SK-N-SH treated with all-trans-retinoic acid at 6 μM for 48 hours (cell line): ENCODE measurements around the gene FBXO30.

ENCODE experiments used
- CSDC2 ChIP-seq: fragments of 250-450 bp; sonication (Bioruptor Pico); IDR thresholded peaks from 2 replicates; pipeline ENCODE4 v1.5.0; 2020; ENCODE audit warnings: mild to moderate bottlenecking, moderate library complexity
- ESRRG ChIP-seq: fragments of 250-450 bp; sonication (Bioruptor Pico); IDR thresholded peaks from 2 replicates; pipeline ENCODE4 v1.6.1; 2021; ENCODE audit warnings: mild to moderate bottlenecking
- SNAI2 ChIP-seq: fragments of 250-450 bp; sonication (Bioruptor Pico); IDR thresholded peaks from 2 replicates; pipeline ENCODE4 v1.5.0; 2020; ENCODE audit warnings: mild to moderate bottlenecking, moderate library complexity
- ZFP30 ChIP-seq: fragments of 450-650 bp; formaldehyde crosslinking; IDR thresholded peaks from 2 replicates; pipeline ENCODE4 v1.5.0; 2022; ENCODE audit warnings: mild to moderate bottlenecking, moderate library complexity
- ZNF70 ChIP-seq: fragments of 450-650 bp; formaldehyde crosslinking; IDR thresholded peaks from 2 replicates; pipeline ENCODE4 v1.5.0; 2020; ENCODE audit warnings: mild to moderate bottlenecking, moderate library complexity
- TF ChIP-seq, protein P1 (sequence below): fragments of 250-450 bp; sonication (Bioruptor Pico); IDR thresholded peaks from 2 replicates; pipeline ENCODE4 v1.8.0; 2020; ENCODE audit warnings: mild to moderate bottlenecking, moderate library complexity, borderline replicate concordance
- TF ChIP-seq, protein P2 (sequence below): fragments of 250-450 bp; sonication (Bioruptor Pico); IDR thresholded peaks from 2 replicates; pipeline ENCODE4 v1.5.1; 2021; ENCODE audit warnings: mild to moderate bottlenecking, moderate library complexity
- TF ChIP-seq, protein P3 (sequence below): fragments of 250-450 bp; sonication (Bioruptor Pico); IDR thresholded peaks from 2 replicates; pipeline ENCODE4 v1.5.0; 2020; ENCODE audit warnings: mild to moderate bottlenecking, moderate library complexity
- TF ChIP-seq, protein P4 (sequence below): fragments of 250-450 bp; sonication (Bioruptor Pico); IDR thresholded peaks from 2 replicates; pipeline ENCODE4 v1.5.1; 2020; ENCODE audit warnings: low read depth, mild to moderate bottlenecking, moderate library complexity

DNA sequence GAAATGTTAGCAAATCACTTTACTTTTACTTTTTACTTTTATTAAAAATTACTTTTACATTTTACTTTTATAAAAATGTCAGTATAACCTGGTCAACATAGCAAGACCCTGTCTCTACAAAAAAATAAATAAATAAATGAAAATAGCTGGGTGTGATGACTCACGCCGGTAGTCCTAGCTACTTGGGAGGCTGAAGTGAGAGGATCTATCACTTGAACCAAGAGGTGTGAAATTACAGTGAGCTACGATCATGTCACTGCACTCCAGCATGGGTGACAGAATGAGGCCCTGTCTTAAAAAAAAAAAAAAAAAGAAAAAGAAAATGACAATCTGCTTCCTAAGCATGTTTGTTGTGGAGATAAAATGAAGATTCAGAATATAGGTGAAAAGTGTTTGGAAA, 31.0 kb upstream of the FBXO30 start:
- TF ChIP-seq, protein P1, sequence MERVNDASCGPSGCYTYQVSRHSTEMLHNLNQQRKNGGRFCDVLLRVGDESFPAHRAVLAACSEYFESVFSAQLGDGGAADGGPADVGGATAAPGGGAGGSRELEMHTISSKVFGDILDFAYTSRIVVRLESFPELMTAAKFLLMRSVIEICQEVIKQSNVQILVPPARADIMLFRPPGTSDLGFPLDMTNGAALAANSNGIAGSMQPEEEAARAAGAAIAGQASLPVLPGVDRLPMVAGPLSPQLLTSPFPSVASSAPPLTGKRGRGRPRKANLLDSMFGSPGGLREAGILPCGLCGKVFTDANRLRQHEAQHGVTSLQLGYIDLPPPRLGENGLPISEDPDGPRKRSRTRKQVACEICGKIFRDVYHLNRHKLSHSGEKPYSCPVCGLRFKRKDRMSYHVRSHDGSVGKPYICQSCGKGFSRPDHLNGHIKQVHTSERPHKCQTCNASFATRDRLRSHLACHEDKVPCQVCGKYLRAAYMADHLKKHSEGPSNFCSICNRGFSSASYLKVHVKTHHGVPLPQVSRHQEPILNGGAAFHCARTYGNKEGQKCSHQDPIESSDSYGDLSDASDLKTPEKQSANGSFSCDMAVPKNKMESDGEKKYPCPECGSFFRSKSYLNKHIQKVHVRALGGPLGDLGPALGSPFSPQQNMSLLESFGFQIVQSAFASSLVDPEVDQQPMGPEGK (CRISPR knock-in tag): no peak
- TF ChIP-seq CSDC2 (CRISPR knock-in tag) (no peak), SNAI2 (CRISPR knock-in tag) (no peak), ZNF70 (CRISPR knock-in tag) (no peak), ZFP30 (CRISPR knock-in tag) (no peak), ESRRG (CRISPR knock-in tag) (no peak)
- TF ChIP-seq, protein P2, sequence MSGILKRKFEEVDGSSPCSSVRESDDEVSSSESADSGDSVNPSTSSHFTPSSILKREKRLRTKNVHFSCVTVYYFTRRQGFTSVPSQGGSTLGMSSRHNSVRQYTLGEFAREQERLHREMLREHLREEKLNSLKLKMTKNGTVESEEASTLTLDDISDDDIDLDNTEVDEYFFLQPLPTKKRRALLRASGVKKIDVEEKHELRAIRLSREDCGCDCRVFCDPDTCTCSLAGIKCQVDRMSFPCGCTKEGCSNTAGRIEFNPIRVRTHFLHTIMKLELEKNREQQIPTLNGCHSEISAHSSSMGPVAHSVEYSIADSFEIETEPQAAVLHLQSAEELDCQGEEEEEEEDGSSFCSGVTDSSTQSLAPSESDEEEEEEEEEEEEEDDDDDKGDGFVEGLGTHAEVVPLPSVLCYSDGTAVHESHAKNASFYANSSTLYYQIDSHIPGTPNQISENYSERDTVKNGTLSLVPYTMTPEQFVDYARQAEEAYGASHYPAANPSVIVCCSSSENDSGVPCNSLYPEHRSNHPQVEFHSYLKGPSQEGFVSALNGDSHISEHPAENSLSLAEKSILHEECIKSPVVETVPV (CRISPR knock-in tag): no peak
- TF ChIP-seq, protein P3, sequence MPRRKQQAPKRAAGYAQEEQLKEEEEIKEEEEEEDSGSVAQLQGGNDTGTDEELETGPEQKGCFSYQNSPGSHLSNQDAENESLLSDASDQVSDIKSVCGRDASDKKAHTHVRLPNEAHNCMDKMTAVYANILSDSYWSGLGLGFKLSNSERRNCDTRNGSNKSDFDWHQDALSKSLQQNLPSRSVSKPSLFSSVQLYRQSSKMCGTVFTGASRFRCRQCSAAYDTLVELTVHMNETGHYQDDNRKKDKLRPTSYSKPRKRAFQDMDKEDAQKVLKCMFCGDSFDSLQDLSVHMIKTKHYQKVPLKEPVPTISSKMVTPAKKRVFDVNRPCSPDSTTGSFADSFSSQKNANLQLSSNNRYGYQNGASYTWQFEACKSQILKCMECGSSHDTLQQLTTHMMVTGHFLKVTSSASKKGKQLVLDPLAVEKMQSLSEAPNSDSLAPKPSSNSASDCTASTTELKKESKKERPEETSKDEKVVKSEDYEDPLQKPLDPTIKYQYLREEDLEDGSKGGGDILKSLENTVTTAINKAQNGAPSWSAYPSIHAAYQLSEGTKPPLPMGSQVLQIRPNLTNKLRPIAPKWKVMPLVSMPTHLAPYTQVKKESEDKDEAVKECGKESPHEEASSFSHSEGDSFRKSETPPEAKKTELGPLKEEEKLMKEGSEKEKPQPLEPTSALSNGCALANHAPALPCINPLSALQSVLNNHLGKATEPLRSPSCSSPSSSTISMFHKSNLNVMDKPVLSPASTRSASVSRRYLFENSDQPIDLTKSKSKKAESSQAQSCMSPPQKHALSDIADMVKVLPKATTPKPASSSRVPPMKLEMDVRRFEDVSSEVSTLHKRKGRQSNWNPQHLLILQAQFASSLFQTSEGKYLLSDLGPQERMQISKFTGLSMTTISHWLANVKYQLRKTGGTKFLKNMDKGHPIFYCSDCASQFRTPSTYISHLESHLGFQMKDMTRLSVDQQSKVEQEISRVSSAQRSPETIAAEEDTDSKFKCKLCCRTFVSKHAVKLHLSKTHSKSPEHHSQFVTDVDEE: no peak
- TF ChIP-seq, protein P4, sequence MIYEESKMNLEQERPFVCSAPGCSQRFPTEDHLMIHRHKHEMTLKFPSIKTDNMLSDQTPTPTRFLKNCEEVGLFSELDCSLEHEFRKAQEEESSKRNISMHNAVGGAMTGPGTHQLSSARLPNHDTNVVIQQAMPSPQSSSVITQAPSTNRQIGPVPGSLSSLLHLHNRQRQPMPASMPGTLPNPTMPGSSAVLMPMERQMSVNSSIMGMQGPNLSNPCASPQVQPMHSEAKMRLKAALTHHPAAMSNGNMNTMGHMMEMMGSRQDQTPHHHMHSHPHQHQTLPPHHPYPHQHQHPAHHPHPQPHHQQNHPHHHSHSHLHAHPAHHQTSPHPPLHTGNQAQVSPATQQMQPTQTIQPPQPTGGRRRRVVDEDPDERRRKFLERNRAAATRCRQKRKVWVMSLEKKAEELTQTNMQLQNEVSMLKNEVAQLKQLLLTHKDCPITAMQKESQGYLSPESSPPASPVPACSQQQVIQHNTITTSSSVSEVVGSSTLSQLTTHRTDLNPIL: no peak
